Stomach (tissue), 9 donors: ENCODE results near the gene CHTF18. TPM values are rescaled to one million over a fixed set of nuclear protein-coding genes. Genes with fewer than 3 reads are reported as not detected.

ENCODE experiments used
- DNase-seq, 2 donors: peaks; one replicate each; pipeline versions ENCODE4 v3.0.0 to v3.0.0-alpha.2; 2013 to 2019
- H3K27ac ChIP-seq, 5 donors: fragments of 200-600 bp in 4 of 5; sonication (generic) in 4 of 5; one replicate each; pipeline ENCODE4 v1.5.1; 2013 to 2019; ENCODE audit warnings: mild to moderate bottlenecking in 1 of 5, moderate library complexity in 1 of 5
- H3K27me3 ChIP-seq, 3 donors: fragments of 200-600 bp; sonication (generic); one replicate each; pipeline ENCODE4 v1.5.1; 2017 to 2019; ENCODE audit warnings: mixed run types in 1 of 3
- H3K36me3 ChIP-seq, 4 donors: fragments of 200-600 bp; sonication (generic); 1 replicate in 3 of 4; 2 replicates in 1 of 4; pipeline ENCODE4 v1.5.1; 2016 to 2019
- H3K4me1 ChIP-seq, 4 donors: fragments of 200-600 bp; sonication (generic); one replicate each; pipeline ENCODE4 v1.5.1; 2016 to 2019
- H3K4me3 ChIP-seq, 4 donors: fragments of 200-600 bp; sonication (generic) in 3 of 4; one replicate each; pipeline ENCODE4 v1.5.1; 2016 to 2019; ENCODE audit warnings: mild to moderate bottlenecking in 1 of 4
- H3K9me3 ChIP-seq, 4 donors: fragments of 200-600 bp; sonication (generic); one replicate each; pipeline ENCODE4 v1.5.1; 2016 to 2019
- CTCF ChIP-seq, 7 experiments: fragments of 450-650 bp in 4 of 7; fragments of 200-600 bp in 3 of 7; sonication (generic) in 3 of 7; IDR thresholded peaks; one replicate each; pipeline ENCODE4 v1.5.1; 2016 to 2019; ENCODE audit warnings: antibody characterized with exemption in 7 of 7, control low read depth in 2 of 7, mild to moderate bottlenecking in 1 of 7
- EP300 ChIP-seq: sonication (generic); formaldehyde crosslinking; IDR thresholded peaks from one replicate; pipeline ENCODE4 v1.6.1; 2017; ENCODE audit warnings: antibody characterized with exemption
- POLR2A ChIP-seq, 4 donors: fragments of 450-650 bp; IDR thresholded peaks; one replicate each; pipeline ENCODE4 v1.6.1; 2016; ENCODE audit warnings: antibody characterized with exemption in 4 of 4, control low read depth in 2 of 4, mild to moderate bottlenecking in 1 of 4, moderate library complexity in 1 of 4
- POLR2AphosphoS5 ChIP-seq, 3 donors: sonication (generic); formaldehyde crosslinking; IDR thresholded peaks; one replicate each; pipeline ENCODE4 v1.6.1; 2016; ENCODE audit warnings: antibody characterized with exemption in 3 of 3
- WGBS, 5 donors: extraction: QIAGEN DNeasy Blood & Tissue Kit in 3 of 5; methylation state at CpG; one replicate each; pipeline versions ENCODE4 v1.1.5 to v1.1.7; 2013 to 2018; 5-methylcytosine and 5-hydroxymethylcytosine counted together
- intact Hi-C: fragments of 100-400 bp; cut with DNase I; formaldehyde crosslinking; loops from one replicate; pipeline ENCODE4 v1.15.1; 2023; ENCODE audit warnings: low total_unique reads
- polyA plus RNA-seq, 3 donors: library from polyadenylated mRNA; stranded (reverse); fragments of 200-250 nt; gene quantifications; one replicate each; pipeline ENCODE4 v1.2.3, GENCODE V29; 2013
- total RNA-seq, 5 donors: library from RNA; depleted of rRNA; stranded (reverse); fragments of >200 nt; gene quantifications; one replicate each; pipeline versions ENCODE4 v1.1.0 to v1.2.3, GENCODE V29; 2014 to 2016
- donor health status: healthy with polysubstance abuse.
- donor health status: Bipolar disorder and iron deficiency.
- donor health status: healthy.

Gene CHTF18
- total and polyA plus RNA-seq, 8 donors = 2.9 to 143 (median 21.5) TPM

GRCh38 chr16:764848-765487 lies 23.5 kb upstream of the CHTF18 start:
- WGBS, 5 donors = 84 to 91% (median 87%) methylated on average over 16 to 38 of the region's 38 CpGs
- Histone ChIP-seq H3K27ac (no peak overlapping the region), H3K36me3 (no peaks in the 10 kb centered on the region), H3K4me3 (no peak overlapping the region), H3K9me3 (no peaks in the 10 kb centered on the region), H3K4me1 (peaks cover 0 to 7% (median under 1%) of the 10 kb centered on the region in 4 donors), H3K27me3 (peaks cover 0 to 78% (median 8%) of the 10 kb centered on the region in 3 donors)
- TF ChIP-seq EP300 (no peak), CTCF (IDR thresholded peaks at IDR 0.05) (no peak), POLR2AphosphoS5 (IDR thresholded peaks at IDR 0.05) (no peak), POLR2A (IDR thresholded peaks at IDR 0.05) (no peak)
- intact Hi-C loops = no loop called here
- DNase-seq = no peak

- no peak for DNase-seq
- Histone ChIP-seq H3K27ac (no peak overlapping the region), H3K36me3 (no peaks in the 10 kb centered on the region), H3K9me3 (no peaks in the 10 kb centered on the region), H3K27me3 (peaks cover 0 to 78% (median 6%) of the 10 kb centered on the region in 3 donors), H3K4me3 (no peak overlapping the region), H3K4me1 (peaks cover 0 to 2% (median 0%) of the 10 kb centered on the region in 4 donors)
- intact Hi-C loops = no loop called here
- TF ChIP-seq EP300 (no peak), POLR2AphosphoS5 (IDR thresholded peaks at IDR 0.05) (no peak), CTCF (IDR thresholded peaks at IDR 0.05) (no peak), POLR2A (IDR thresholded peaks at IDR 0.05) (no peak)
- 84 to 93% (median 92%) methylated on average over 19 to 29 of the region's 29 CpGs for WGBS, 5 donors
Measured at GRCh38 chr16:765488-765865, 22.9 kb upstream of the CHTF18 start.

- H3K27ac ChIP-seq = no peak overlapping the region
- H3K9me3 ChIP-seq = no peaks in the 10 kb centered on the region
- no peaks in the 10 kb centered on the region for H3K4me1 ChIP-seq
- H3K36me3 ChIP-seq = no peaks in the 10 kb centered on the region
- H3K27me3 ChIP-seq = peaks cover 0 to 78% (median 3%) of the 10 kb centered on the region in 3 donors
- intact Hi-C loops = no loop called here
- TF ChIP-seq CTCF (IDR thresholded peaks at IDR 0.05) = no peak
- TF ChIP-seq EP300 = no peak
- WGBS, 5 donors = 76 to 88% (median 85%) methylated on average over 7 to 29 of the region's 29 CpGs
- DNase-seq = no peak
- H3K4me3 ChIP-seq = no peak overlapping the region
Measured at GRCh38 chr16:766008-766819, 22.2 kb upstream of the CHTF18 start.

GRCh38 chr16:766820-767640 lies 21.4 kb upstream of the CHTF18 start:
- TF ChIP-seq POLR2A (IDR thresholded peaks at IDR 0.05) (no peak), POLR2AphosphoS5 (IDR thresholded peaks at IDR 0.05) (no peak), EP300 (no peak)
- no peak for DNase-seq
- H3K4me1 ChIP-seq = no peaks in the 10 kb centered on the region

More at GRCh38 chr16:766820-767640, 21.4 kb upstream of the CHTF18 start:
- H3K27ac ChIP-seq = no peak overlapping the region
- intact Hi-C loops = no loop called here
- H3K9me3 ChIP-seq = no peaks in the 10 kb centered on the region
- no peak overlapping the region for H3K4me3 ChIP-seq
- WGBS, 5 donors = 69 to 91% (median 72%) methylated on average over 16 to 38 of the region's 48 CpGs
- no peaks in the 10 kb centered on the region for H3K36me3 ChIP-seq
- peaks cover 0 to 77% (median 3%) of the 10 kb centered on the region in 3 donors for H3K27me3 ChIP-seq
